HEK293 (cell line): ENCODE data around the gene MVK.

Experiments
- CTCF ChIA-PET: fragments of 350-600 bp; formaldehyde crosslinking; extraction: SDS; loops from one replicate; lab custom pipeline; 2021; ENCODE audit warnings: antibody characterized with exemption; lab: Yijun Ruan, JAX
- POLR2A ChIA-PET: fragments of 300-600 bp; formaldehyde crosslinking; extraction: SDS; loops from one replicate; lab custom pipeline; 2020; ENCODE audit warnings: antibody characterized with exemption, inconsistent platforms; lab: Yijun Ruan, JAX
- H3K27ac ChIP-seq: fragments of 200-500 bp; sonication (Bioruptor generic); 2 replicates; pipeline ENCODE4 v1.5.1; 2014; ENCODE audit warnings: low read depth, low read length, control low read depth, inconsistent platforms; ENCODE audit errors: extremely low read depth
- H3K36me3 ChIP-seq, 2 experiments: fragments of 200-500 bp in 1 of 2; sonication (Bioruptor generic) in 1 of 2; 1 replicate in 1 of 2; 2 replicates in 1 of 2; pipeline ENCODE4 v1.5.1; 2014 to 2017; ENCODE audit warnings: inconsistent platforms in 2 of 2, low read length in 2 of 2; ENCODE audit not compliant: control insufficient read depth in 2 of 2, insufficient read depth in 1 of 2
- H3K4me1 ChIP-seq: fragments of 200-500 bp; sonication (Bioruptor generic); 2 replicates; pipeline ENCODE4 v1.5.1; 2014; ENCODE audit warnings: mild to moderate bottlenecking, low read length, inconsistent platforms; ENCODE audit not compliant: control insufficient read depth, insufficient read depth
- H3K4me3 ChIP-seq: 2 replicates; pipeline ENCODE4 v1.5.1; 2011; ENCODE audit warnings: low read depth, mild to moderate bottlenecking, control low read depth, low read length, moderate library complexity
- H3K9me3 ChIP-seq: fragments of 200-500 bp; sonication (Bioruptor generic); 2 replicates; pipeline ENCODE4 v1.5.1; 2014; ENCODE audit warnings: low read depth, low read length, inconsistent platforms; ENCODE audit not compliant: control insufficient read depth, insufficient read depth
- GLIS1 ChIP-seq: fragments of 450-650 bp; formaldehyde crosslinking; IDR thresholded peaks from 2 replicates; pipeline ENCODE4 v1.5.1; 2016; ENCODE audit warnings: missing biosample characterization, missing genetic modification characterization
- WT1 ChIP-seq: fragments of 450-650 bp; formaldehyde crosslinking; IDR thresholded peaks from 2 replicates; pipeline ENCODE4 v1.5.1; 2016; ENCODE audit warnings: missing biosample characterization, missing genetic modification characterization
- ZIC2 ChIP-seq: fragments of 450-650 bp; formaldehyde crosslinking; IDR thresholded peaks from 2 replicates; pipeline ENCODE4 v1.5.1; 2016; ENCODE audit warnings: missing biosample characterization, missing genetic modification characterization
- ZNF114 ChIP-seq: fragments of 450-650 bp; formaldehyde crosslinking; IDR thresholded peaks from 2 replicates; pipeline ENCODE4 v1.5.0; 2017; ENCODE audit warnings: missing biosample characterization, missing genetic modification characterization
- ZNF184 ChIP-seq: fragments of 450-650 bp; IDR thresholded peaks from 2 replicates; pipeline ENCODE4 v1.5.1; 2018; ENCODE audit warnings: missing biosample characterization, mild to moderate bottlenecking, missing genetic modification characterization
- ZNF366 ChIP-seq: fragments of 450-650 bp; formaldehyde crosslinking; conservative IDR thresholded peaks from 2 replicates; pipeline ENCODE4 v1.5.1; 2016; ENCODE audit warnings: missing biosample characterization, missing genetic modification characterization
- ZNF37A ChIP-seq: fragments of 450-650 bp; IDR thresholded peaks from 2 replicates; pipeline ENCODE4 v1.5.1; 2018; ENCODE audit warnings: missing biosample characterization, missing genetic modification characterization
- ZNF514 ChIP-seq: fragments of 450-650 bp; formaldehyde crosslinking; IDR thresholded peaks from 2 replicates; pipeline ENCODE4 v1.5.1; 2016; ENCODE audit warnings: missing biosample characterization, missing genetic modification characterization
- ZNF529 ChIP-seq: fragments of 450-650 bp; formaldehyde crosslinking; IDR thresholded peaks from 2 replicates; pipeline ENCODE4 v1.5.1; 2017; ENCODE audit warnings: missing genetic modification characterization, missing biosample characterization; ENCODE audit not compliant: insufficient replicate concordance
- ZNF596 ChIP-seq: fragments of 450-650 bp; IDR thresholded peaks from 2 replicates; pipeline ENCODE4 v1.5.0; 2018; ENCODE audit warnings: missing biosample characterization, mild to moderate bottlenecking, missing genetic modification characterization, moderate library complexity
- ZNF768 ChIP-seq: fragments of 450-650 bp; formaldehyde crosslinking; IDR thresholded peaks from 2 replicates; pipeline ENCODE4 v1.5.1; 2018; ENCODE audit warnings: missing biosample characterization, mild to moderate bottlenecking, missing genetic modification characterization
- TF ChIP-seq, protein P1 (sequence below): fragments of 450-650 bp; formaldehyde crosslinking; IDR thresholded peaks from 2 replicates; pipeline ENCODE4 v1.5.1; 2016; ENCODE audit warnings: missing biosample characterization, missing genetic modification characterization
- TF ChIP-seq, protein P2 (sequence below): fragments of 450-650 bp; formaldehyde crosslinking; IDR thresholded peaks from 2 replicates; pipeline ENCODE4 v1.5.1; 2017; ENCODE audit warnings: missing biosample characterization, missing genetic modification characterization
- TF ChIP-seq, protein P3 (sequence below): fragments of 450-650 bp; formaldehyde crosslinking; IDR thresholded peaks from 2 replicates; pipeline ENCODE4 v1.5.1; 2016; ENCODE audit warnings: missing biosample characterization, missing genetic modification characterization

Gene MVK

DNA sequence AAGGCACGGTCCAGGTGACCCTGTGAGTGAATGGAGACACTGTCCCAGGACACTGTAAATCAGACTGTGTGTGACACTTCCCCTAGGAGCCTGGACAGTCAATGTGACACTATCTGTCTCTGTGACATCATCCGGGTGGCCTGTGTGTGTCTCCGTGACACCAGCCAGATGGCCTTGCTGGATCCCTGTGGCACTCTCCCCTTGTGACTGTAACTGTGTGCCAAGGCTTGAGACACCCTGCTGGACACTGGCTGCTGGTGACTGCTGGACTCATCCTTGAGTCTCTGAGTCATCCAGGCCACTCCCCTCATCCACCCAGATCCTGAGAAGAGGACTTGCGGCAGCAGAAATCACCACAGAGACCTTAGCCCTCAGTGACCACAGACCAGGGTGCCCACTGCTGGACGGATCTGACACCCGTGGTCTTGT is 51.6 kb downstream of the MVK start:
- Histone ChIP-seq H3K4me3 (no peak overlapping the region), H3K27ac (no peak overlapping the region), H3K9me3 (no peaks in the 10 kb centered on the region), H3K36me3 (no peaks in the 10 kb centered on the region), H3K4me1 (no peaks in the 10 kb centered on the region)
- POLR2A ChIA-PET, result no interaction called here
- TF ChIP-seq ZIC2 (peak; percentile 20; the same call in 1 of the 2 replicates), ZNF184 (tag by site-specific recombination) (no peak)
- CTCF ChIA-PET, result no interaction called here

DNA sequence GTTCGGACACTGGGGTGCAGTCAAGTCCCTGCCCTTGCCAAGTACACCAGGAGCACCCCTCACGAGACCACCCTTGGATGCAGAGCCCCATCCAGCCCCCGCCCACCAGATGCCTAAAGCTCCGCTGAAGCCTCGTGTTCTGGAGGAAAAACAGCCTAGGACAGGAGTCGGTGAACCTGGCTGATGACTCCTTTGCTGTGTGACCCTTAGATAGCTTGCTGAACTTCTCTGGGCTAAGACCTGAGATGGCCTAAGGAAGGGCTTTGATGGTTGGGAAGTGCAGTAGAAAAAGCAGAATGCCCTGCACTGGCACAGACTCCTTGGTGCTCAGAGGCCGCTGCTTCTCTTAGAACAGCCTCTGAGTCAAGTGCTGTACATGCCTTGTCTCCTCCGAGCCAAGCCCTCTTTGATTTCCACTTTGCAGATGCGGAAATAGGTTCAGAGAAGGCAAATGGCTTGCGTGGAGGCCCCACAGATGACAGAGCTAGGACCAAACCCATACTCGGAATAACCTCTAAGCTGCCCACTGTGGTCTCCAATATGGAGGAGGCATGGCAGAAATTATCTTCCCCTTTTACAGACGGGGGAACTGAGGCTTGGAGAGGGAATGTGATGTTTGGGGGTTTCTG is 52.3 kb downstream of the MVK start:
- ChIA-PET POLR2A (no interaction called here), CTCF (interaction anchor here (0.5 kb wide), 1 partner anchor 145 kb away, joined by 3 read pairs; no protein-coding TSS in a partner anchor)
- TF ChIP-seq ZNF37A (tag by site-specific recombination), result no peak
- no peak for TF ChIP-seq ZNF529 (tag by site-specific recombination)
- TF ChIP-seq WT1 (tag by site-specific recombination), result no peak
- TF ChIP-seq ZNF768, result peak; percentile 54; the same call in 1 of the 2 replicates
- TF ChIP-seq ZNF514, result no peak
- TF ChIP-seq ZNF596 (tag by site-specific recombination), result no peak
- H3K4me3 ChIP-seq, result no peak overlapping the region
- no peak overlapping the region for H3K27ac ChIP-seq
- no peaks in the 10 kb centered on the region for H3K9me3 ChIP-seq
- no peaks in the 10 kb centered on the region for H3K36me3 ChIP-seq
- no peaks in the 10 kb centered on the region for H3K4me1 ChIP-seq

DNA sequence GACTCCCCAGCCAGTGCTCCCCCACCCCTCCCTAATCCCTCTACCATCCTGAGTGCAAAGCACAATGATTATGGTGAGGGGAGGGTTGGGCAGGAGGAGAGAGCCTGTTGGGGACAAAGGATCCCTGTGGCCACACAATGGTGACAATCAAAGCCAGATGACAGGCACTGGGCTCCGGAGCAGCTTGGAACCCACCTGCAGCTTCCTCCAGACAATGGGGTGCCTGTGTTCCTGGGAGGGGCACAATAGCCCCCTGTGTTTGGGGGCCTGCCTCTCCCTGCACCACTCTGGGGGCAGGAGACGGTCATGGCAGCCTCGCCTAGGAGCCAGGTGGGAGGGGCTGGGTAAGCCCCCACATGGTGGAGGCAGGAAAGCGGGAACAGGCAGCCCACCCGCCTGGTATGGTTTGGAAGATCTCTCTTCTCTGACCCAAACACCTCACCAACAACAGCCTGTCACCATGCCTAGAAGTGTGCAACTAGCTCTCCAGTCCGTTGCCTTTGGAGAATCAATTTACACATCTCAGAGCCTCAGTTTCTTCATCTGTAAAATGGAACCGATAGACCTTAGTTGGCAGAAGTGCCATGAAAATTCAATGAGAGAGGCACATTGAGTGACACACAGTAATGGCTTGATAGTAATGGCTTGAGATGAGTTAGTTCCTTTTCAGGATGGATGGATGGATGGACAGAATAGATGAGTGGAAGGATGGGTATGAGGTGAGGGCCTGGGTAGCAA is 53.0 kb downstream of the MVK start:
- TF ChIP-seq ZNF114 (tag by site-specific recombination) (no peak), ZNF366 (tag by site-specific recombination) (peak; percentile 78)
- TF ChIP-seq, protein P1, sequence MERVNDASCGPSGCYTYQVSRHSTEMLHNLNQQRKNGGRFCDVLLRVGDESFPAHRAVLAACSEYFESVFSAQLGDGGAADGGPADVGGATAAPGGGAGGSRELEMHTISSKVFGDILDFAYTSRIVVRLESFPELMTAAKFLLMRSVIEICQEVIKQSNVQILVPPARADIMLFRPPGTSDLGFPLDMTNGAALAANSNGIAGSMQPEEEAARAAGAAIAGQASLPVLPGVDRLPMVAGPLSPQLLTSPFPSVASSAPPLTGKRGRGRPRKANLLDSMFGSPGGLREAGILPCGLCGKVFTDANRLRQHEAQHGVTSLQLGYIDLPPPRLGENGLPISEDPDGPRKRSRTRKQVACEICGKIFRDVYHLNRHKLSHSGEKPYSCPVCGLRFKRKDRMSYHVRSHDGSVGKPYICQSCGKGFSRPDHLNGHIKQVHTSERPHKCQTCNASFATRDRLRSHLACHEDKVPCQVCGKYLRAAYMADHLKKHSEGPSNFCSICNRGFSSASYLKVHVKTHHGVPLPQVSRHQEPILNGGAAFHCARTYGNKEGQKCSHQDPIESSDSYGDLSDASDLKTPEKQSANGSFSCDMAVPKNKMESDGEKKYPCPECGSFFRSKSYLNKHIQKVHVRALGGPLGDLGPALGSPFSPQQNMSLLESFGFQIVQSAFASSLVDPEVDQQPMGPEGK (tag by site-specific recombination), result 0 out of 2 replicates have a peak, but pooled peaks have one; percentile 17
- ChIA-PET CTCF (no interaction called here), POLR2A (no interaction called here)

DNA sequence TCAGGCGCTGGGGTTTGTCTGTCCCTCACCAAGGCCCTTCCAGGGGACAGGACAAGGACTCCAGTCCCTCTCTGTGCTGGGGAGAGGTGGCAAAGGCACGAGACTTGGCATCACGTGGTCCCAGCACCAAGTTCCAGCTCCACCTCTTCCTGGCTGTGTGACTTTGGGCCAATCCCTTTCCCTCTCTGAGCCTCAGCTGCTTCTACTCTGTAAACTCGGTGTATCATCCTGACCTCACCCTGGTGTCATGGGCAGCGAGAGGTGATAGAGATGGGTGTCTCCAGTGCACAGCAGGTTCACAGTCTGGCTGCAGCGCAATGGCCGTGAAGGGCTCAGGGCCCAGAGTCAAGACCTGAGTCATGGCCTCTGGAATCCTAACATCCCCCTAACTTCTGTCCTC is 54.0 kb downstream of the MVK start:
- POLR2A ChIA-PET, result interaction anchor here (0.6 kb wide), 1 partner anchor 371 kb away, joined by 5 read pairs; no protein-coding TSS in a partner anchor
- TF ChIP-seq ZNF768 (peak; percentile 71; the same call in 1 of the 2 replicates), GLIS1 (no peak)
- TF ChIP-seq, protein P2, sequence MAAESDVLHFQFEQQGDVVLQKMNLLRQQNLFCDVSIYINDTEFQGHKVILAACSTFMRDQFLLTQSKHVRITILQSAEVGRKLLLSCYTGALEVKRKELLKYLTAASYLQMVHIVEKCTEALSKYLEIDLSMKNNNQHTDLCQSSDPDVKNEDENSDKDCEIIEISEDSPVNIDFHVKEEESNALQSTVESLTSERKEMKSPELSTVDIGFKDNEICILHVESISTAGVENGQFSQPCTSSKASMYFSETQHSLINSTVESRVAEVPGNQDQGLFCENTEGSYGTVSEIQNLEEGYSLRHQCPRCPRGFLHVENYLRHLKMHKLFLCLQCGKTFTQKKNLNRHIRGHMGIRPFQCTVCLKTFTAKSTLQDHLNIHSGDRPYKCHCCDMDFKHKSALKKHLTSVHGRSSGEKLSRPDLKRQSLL, result 0 out of 2 replicates have a peak, but pooled peaks have one; percentile 35
- TF ChIP-seq, protein P3, sequence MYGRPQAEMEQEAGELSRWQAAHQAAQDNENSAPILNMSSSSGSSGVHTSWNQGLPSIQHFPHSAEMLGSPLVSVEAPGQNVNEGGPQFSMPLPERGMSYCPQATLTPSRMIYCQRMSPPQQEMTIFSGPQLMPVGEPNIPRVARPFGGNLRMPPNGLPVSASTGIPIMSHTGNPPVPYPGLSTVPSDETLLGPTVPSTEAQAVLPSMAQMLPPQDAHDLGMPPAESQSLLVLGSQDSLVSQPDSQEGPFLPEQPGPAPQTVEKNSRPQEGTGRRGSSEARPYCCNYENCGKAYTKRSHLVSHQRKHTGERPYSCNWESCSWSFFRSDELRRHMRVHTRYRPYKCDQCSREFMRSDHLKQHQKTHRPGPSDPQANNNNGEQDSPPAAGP (tag by site-specific recombination), result no peak
- Histone ChIP-seq H3K4me1 (no peaks in the 10 kb centered on the region), H3K36me3 (no peaks in the 10 kb centered on the region), H3K27ac (no peak overlapping the region), H3K4me3 (no peak overlapping the region), H3K9me3 (no peaks in the 10 kb centered on the region)
- CTCF ChIA-PET, result interaction anchor here (0.7 kb wide), 1 partner anchor 17 kb away, joined by 4 read pairs; no protein-coding TSS in a partner anchor

More for the DNA sequence above, 53.0 kb downstream of the MVK start:
- Histone ChIP-seq H3K27ac (no peak overlapping the region), H3K4me3 (no peak overlapping the region), H3K4me1 (no peaks in the 10 kb centered on the region), H3K36me3 (no peaks in the 10 kb centered on the region), H3K9me3 (no peaks in the 10 kb centered on the region)
